Measurements from ENCODE around the gene TXNRD2. TPM values are rescaled to one million over a fixed set of nuclear protein-coding genes. Genes with fewer than 3 reads are reported as not detected.
"Not testable (repeated sequence)": the region's sequence is repeated elsewhere in the genome, so short reads cannot be mapped to it uniquely, and the experiment has no call there.

The TXNRD2 gene
- total RNA-seq, 1 experiment from 2014 or later = 23.0 TPM

GRCh38 chr22:19929586-19930550 is 11.8 kb downstream of the TXNRD2 start:
- no TSS peak for BruUV-seq (replicated peaks)

GRCh38 chr22:19928207-19928606 is 13.4 kb downstream of the TXNRD2 start:
- H3K9me2 ChIP-seq (replicated peaks; ENCODE audit: low read length) = no peaks in the 10 kb centered on the region
- H3K9ac ChIP-seq (ENCODE audit: low read length) = no peak overlapping the region
- no peaks in the 10 kb centered on the region for H4K20me1 ChIP-seq (ENCODE audit: low read length)
- H3K4me3 ChIP-seq (ENCODE audit: low read length) = no peak overlapping the region
- no peak overlapping the region for H2AFZ ChIP-seq (ENCODE audit: low read length)
- no peaks in the 10 kb centered on the region for H3F3A ChIP-seq (ENCODE audit: low read length, unreplicated experiment)
- intact Hi-C loops (cut with micrococcal nuclease) = no loop called here
- no peak overlapping the region for H3K27ac ChIP-seq (ENCODE audit: low read length)
- no peak for TF ChIP-seq EZH2 (IDR thresholded peaks at IDR 0.05; ENCODE audit: low read length, unreplicated experiment)
- TF ChIP-seq EZH2phosphoT487 (IDR thresholded peaks at IDR 0.05; ENCODE audit: borderline replicate concordance, low read length) = no peak
- TF ChIP-seq, protein P1, sequence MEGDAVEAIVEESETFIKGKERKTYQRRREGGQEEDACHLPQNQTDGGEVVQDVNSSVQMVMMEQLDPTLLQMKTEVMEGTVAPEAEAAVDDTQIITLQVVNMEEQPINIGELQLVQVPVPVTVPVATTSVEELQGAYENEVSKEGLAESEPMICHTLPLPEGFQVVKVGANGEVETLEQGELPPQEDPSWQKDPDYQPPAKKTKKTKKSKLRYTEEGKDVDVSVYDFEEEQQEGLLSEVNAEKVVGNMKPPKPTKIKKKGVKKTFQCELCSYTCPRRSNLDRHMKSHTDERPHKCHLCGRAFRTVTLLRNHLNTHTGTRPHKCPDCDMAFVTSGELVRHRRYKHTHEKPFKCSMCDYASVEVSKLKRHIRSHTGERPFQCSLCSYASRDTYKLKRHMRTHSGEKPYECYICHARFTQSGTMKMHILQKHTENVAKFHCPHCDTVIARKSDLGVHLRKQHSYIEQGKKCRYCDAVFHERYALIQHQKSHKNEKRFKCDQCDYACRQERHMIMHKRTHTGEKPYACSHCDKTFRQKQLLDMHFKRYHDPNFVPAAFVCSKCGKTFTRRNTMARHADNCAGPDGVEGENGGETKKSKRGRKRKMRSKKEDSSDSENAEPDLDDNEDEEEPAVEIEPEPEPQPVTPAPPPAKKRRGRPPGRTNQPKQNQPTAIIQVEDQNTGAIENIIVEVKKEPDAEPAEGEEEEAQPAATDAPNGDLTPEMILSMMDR (conservative IDR thresholded peaks at IDR 0.05; ENCODE audit: low read depth, low read length) = no peak
- ATAC-seq (no peak), DNase-seq (no peak)
- H3K4me1 ChIP-seq (ENCODE audit: insufficient read depth, low read length) = no peaks in the 10 kb centered on the region
- ChIA-PET CTCF (no interaction called here), POLR2A (ENCODE audit: unreplicated experiment) (no interaction called here)
- H3K4me2 ChIP-seq (ENCODE audit: low read length) = no peak overlapping the region
- BruUV-seq (replicated peaks) = no TSS peak
- no peaks in the 10 kb centered on the region for H3K79me2 ChIP-seq (ENCODE audit: low read length)
- no peaks in the 10 kb centered on the region for H3K9me3 ChIP-seq (ENCODE audit: low read length)
- no peaks in the 10 kb centered on the region for H3K27me3 ChIP-seq (ENCODE audit: low read length)
- H3K36me3 ChIP-seq (ENCODE audit: low read depth, low read length) = no peaks in the 10 kb centered on the region

More at GRCh38 chr22:19929586-19930550, 11.8 kb downstream of the TXNRD2 start:
- H3K9me2 ChIP-seq (replicated peaks; ENCODE audit: low read length) = no peaks in the 10 kb centered on the region
- intact Hi-C loops (cut with micrococcal nuclease) = no loop called here
- no peak overlapping the region for H2AFZ ChIP-seq (ENCODE audit: low read length)
- no peaks in the 10 kb centered on the region for H3K27me3 ChIP-seq (ENCODE audit: low read length)
- no peaks in the 10 kb centered on the region for H3F3A ChIP-seq (ENCODE audit: low read length, unreplicated experiment)
- no peak for TF ChIP-seq EZH2 (IDR thresholded peaks at IDR 0.05; ENCODE audit: low read length, unreplicated experiment)
- TF ChIP-seq, protein P1 (conservative IDR thresholded peaks at IDR 0.05; ENCODE audit: low read depth, low read length) = no peak
- no peak for TF ChIP-seq EZH2phosphoT487 (IDR thresholded peaks at IDR 0.05; ENCODE audit: borderline replicate concordance, low read length)
- no peak overlapping the region for H3K9ac ChIP-seq (ENCODE audit: low read length)
- H3K27ac ChIP-seq (ENCODE audit: low read length) = no peak overlapping the region
- H3K9me3 ChIP-seq (ENCODE audit: low read length) = no peaks in the 10 kb centered on the region
- no peaks in the 10 kb centered on the region for H3K36me3 ChIP-seq (ENCODE audit: low read depth, low read length)
- CTCF ChIA-PET = no interaction called here
- DNase-seq (no peak), ATAC-seq (no peak)
- POLR2A ChIA-PET (ENCODE audit: unreplicated experiment) = no interaction called here
- H3K79me2 ChIP-seq (ENCODE audit: low read length) = no peaks in the 10 kb centered on the region
- H4K20me1 ChIP-seq (ENCODE audit: low read length) = no peaks in the 10 kb centered on the region
- H3K4me2 ChIP-seq (ENCODE audit: low read length) = no peak overlapping the region
- H3K4me1 ChIP-seq (ENCODE audit: insufficient read depth, low read length) = no peaks in the 10 kb centered on the region
- no peak overlapping the region for H3K4me3 ChIP-seq (ENCODE audit: low read length)

GRCh38 chr22:19927696-19928095 is 13.9 kb downstream of the TXNRD2 start:
- TF ChIP-seq, protein P1 (conservative IDR thresholded peaks at IDR 0.05; ENCODE audit: low read depth, low read length) = no peak
- TF ChIP-seq EZH2 (IDR thresholded peaks at IDR 0.05; ENCODE audit: low read length, unreplicated experiment) (no peak), EZH2phosphoT487 (IDR thresholded peaks at IDR 0.05; ENCODE audit: borderline replicate concordance, low read length) (no peak)
- no peak for ATAC-seq
- no peak overlapping the region for H3K9ac ChIP-seq (ENCODE audit: low read length)

GRCh38 chr22:19926028-19926427 is 15.6 kb downstream of the TXNRD2 start:
- H3K4me3 ChIP-seq (ENCODE audit: low read length); H3K27me3 ChIP-seq (ENCODE audit: low read length); H3F3A ChIP-seq (ENCODE audit: low read length, unreplicated experiment); H2AFZ ChIP-seq (ENCODE audit: low read length); H3K9me2 ChIP-seq (replicated peaks; ENCODE audit: low read length); intact Hi-C loops (cut with micrococcal nuclease); CTCF ChIA-PET; BruUV-seq (replicated peaks); H3K79me2 ChIP-seq (ENCODE audit: low read length); ATAC-seq; H4K20me1 ChIP-seq (ENCODE audit: low read length); H3K9ac ChIP-seq (ENCODE audit: low read length); H3K27ac ChIP-seq (ENCODE audit: low read length); POLR2A ChIA-PET (ENCODE audit: unreplicated experiment); H3K4me1 ChIP-seq (ENCODE audit: insufficient read depth, low read length); H3K9me3 ChIP-seq (ENCODE audit: low read length); H3K4me2 ChIP-seq (ENCODE audit: low read length); H3K36me3 ChIP-seq (ENCODE audit: low read depth, low read length); DNase-seq: not testable (repeated sequence)

More at GRCh38 chr22:19927696-19928095, 13.9 kb downstream of the TXNRD2 start:
- Histone ChIP-seq H3K79me2 (ENCODE audit: low read length) (no peaks in the 10 kb centered on the region), H3K36me3 (ENCODE audit: low read depth, low read length) (no peaks in the 10 kb centered on the region), H3F3A (ENCODE audit: low read length, unreplicated experiment) (no peaks in the 10 kb centered on the region), H3K4me1 (ENCODE audit: insufficient read depth, low read length) (no peaks in the 10 kb centered on the region), H2AFZ (ENCODE audit: low read length) (no peak overlapping the region), H4K20me1 (ENCODE audit: low read length) (no peaks in the 10 kb centered on the region), H3K27me3 (ENCODE audit: low read length) (no peaks in the 10 kb centered on the region), H3K4me3 (ENCODE audit: low read length) (no peak overlapping the region), H3K27ac (ENCODE audit: low read length) (no peak overlapping the region), H3K4me2 (ENCODE audit: low read length) (no peak overlapping the region), H3K9me3 (ENCODE audit: low read length) (no peaks in the 10 kb centered on the region), H3K9me2 (replicated peaks; ENCODE audit: low read length) (no peaks in the 10 kb centered on the region)
- intact Hi-C loops (cut with micrococcal nuclease) = no loop called here
- no TSS peak for BruUV-seq (replicated peaks)
- CTCF ChIA-PET = no interaction called here
- DNase-seq = no peak
- POLR2A ChIA-PET (ENCODE audit: unreplicated experiment) = no interaction called here

Data from PC-3 (cell line).